Nephron (organoid): ENCODE results near the gene C5orf22.
"Not testable (repeated sequence)": the region's sequence is repeated elsewhere in the genome, so short reads cannot be mapped to it uniquely, and the experiment has no call there.

Experiments
- H3K27ac Mint-ChIP-seq, 3 experiments: 2 replicates each; pipeline ENCODE4 v1.8.0; 2020; ENCODE audit warnings: mixed read lengths in 3 of 3, mild to moderate bottlenecking in 2 of 3, moderate library complexity in 1 of 3
- H3K27me3 Mint-ChIP-seq: 2 replicates; pipeline ENCODE4 v1.8.0; 2021; ENCODE audit warnings: low read depth, mild to moderate bottlenecking, moderate library complexity, mixed read lengths
- H3K36me3 Mint-ChIP-seq: 2 replicates; pipeline ENCODE4 v1.8.0; 2020; ENCODE audit warnings: low read depth, mixed read lengths
- H3K4me1 Mint-ChIP-seq: 2 replicates; pipeline ENCODE4 v1.8.0; 2020; ENCODE audit warnings: mixed read lengths
- H3K4me3 Mint-ChIP-seq, 3 experiments: 2 replicates each; pipeline ENCODE4 v1.8.0; 2020; ENCODE audit warnings: mild to moderate bottlenecking in 3 of 3, mixed read lengths in 3 of 3, moderate library complexity in 2 of 3
- H3K9me3 Mint-ChIP-seq: 2 replicates; pipeline ENCODE4 v1.8.0; 2020; ENCODE audit warnings: mixed read lengths
- CTCF ChIP-seq, 3 experiments: fragments of 200-600 bp; sonication (generic); IDR thresholded peaks; one replicate each; pipeline ENCODE4 v1.5.0; 2021; ENCODE audit warnings: antibody characterized with exemption in 3 of 3; ENCODE audit not compliant: unreplicated experiment in 3 of 3

Gene C5orf22

DNA sequence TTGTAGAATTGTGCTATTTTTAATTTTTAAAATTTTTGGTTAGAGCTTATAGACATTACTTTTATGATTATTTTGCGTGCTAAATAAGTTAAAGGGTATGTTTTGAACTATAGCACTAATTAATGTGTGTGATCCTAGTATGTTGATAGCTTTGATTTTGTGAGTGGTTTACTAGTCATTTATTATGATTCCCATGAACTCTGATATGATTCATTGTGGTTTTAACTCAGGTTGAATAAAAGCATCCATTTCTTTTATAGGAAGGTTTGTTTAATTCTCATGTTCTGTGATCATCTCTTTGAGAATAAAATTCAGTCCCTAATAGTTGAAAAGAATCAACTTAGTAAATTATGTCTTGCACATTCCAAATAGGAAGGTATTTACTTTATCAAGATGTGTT lies 22.5 kb downstream of the C5orf22 start:
- H3K4me3 Mint-ChIP-seq: no peak overlapping the region
- no peaks in the 10 kb centered on the region for H3K9me3 Mint-ChIP-seq
- peaks cover 59% of the 10 kb centered on the region for H3K36me3 Mint-ChIP-seq
- H3K27ac Mint-ChIP-seq: no peak overlapping the region
- no peaks in the 10 kb centered on the region for H3K27me3 Mint-ChIP-seq
- no peaks in the 10 kb centered on the region for H3K4me1 Mint-ChIP-seq
- no peak for TF ChIP-seq CTCF (IDR thresholded peaks at IDR 0.05; ENCODE audit: unreplicated experiment in 3 of 3)

DNA sequence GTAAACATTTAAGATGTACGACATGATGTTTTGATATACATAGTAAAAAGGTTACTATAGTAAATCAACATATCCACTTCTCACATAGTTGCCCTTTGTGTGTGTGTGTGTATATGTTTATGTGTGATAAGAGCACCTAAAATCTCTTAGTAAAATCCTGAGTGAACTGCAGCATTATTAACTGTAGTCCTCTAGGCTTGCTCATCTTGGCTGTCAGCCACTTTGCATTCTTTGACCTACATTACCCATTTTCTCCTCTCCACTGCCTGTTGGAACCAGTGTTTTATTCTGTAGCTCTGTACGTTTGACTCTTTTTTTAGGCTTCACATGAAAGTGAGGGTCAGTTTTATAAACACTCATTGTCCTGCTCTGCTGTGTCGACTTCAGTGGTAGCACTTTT lies 24.4 kb downstream of the C5orf22 start:
- no peak overlapping the region for H3K27ac Mint-ChIP-seq
- H3K9me3 Mint-ChIP-seq: no peaks in the 10 kb centered on the region

GRCh38 chr5:31559942-31560341 lies 27.8 kb downstream of the C5orf22 start:
- peaks cover 19% of the 10 kb centered on the region for H3K36me3 Mint-ChIP-seq
- no peak for TF ChIP-seq CTCF (IDR thresholded peaks at IDR 0.05; ENCODE audit: unreplicated experiment in 3 of 3)
- H3K27ac Mint-ChIP-seq: no peak overlapping the region

More for the DNA sequence above, 24.4 kb downstream of the C5orf22 start:
- peaks cover 50% of the 10 kb centered on the region for H3K36me3 Mint-ChIP-seq
- no peak for TF ChIP-seq CTCF (IDR thresholded peaks at IDR 0.05; ENCODE audit: unreplicated experiment in 3 of 3)
- H3K27me3 Mint-ChIP-seq: no peaks in the 10 kb centered on the region
- no peaks in the 10 kb centered on the region for H3K4me1 Mint-ChIP-seq
- no peak overlapping the region for H3K4me3 Mint-ChIP-seq

GRCh38 chr5:31561946-31562345 lies 29.8 kb downstream of the C5orf22 start:
- H3K36me3 Mint-ChIP-seq: peaks cover 11% of the 10 kb centered on the region
- no peak overlapping the region for H3K4me3 Mint-ChIP-seq
- H3K9me3 Mint-ChIP-seq: peaks cover 18% of the 10 kb centered on the region
- no peak overlapping the region for H3K27ac Mint-ChIP-seq
- H3K4me1 Mint-ChIP-seq: no peaks in the 10 kb centered on the region
- no peak for TF ChIP-seq CTCF (IDR thresholded peaks at IDR 0.05; ENCODE audit: unreplicated experiment in 3 of 3)
- H3K27me3 Mint-ChIP-seq: no peaks in the 10 kb centered on the region

More at GRCh38 chr5:31559942-31560341, 27.8 kb downstream of the C5orf22 start:
- H3K4me1 Mint-ChIP-seq: no peaks in the 10 kb centered on the region
- H3K9me3 Mint-ChIP-seq: peaks cover 6% of the 10 kb centered on the region
- no peaks in the 10 kb centered on the region for H3K27me3 Mint-ChIP-seq
- H3K4me3 Mint-ChIP-seq: no peak overlapping the region

- H3K9me3 Mint-ChIP-seq: peaks cover 18% of the 10 kb centered on the region
- H3K4me3 Mint-ChIP-seq: no peak overlapping the region
- H3K27ac Mint-ChIP-seq: no peak overlapping the region
- TF ChIP-seq CTCF (IDR thresholded peaks at IDR 0.05; ENCODE audit: unreplicated experiment in 3 of 3): no peak
- H3K36me3 Mint-ChIP-seq: peaks cover 8% of the 10 kb centered on the region
- H3K27me3 Mint-ChIP-seq: no peaks in the 10 kb centered on the region
- H3K4me1 Mint-ChIP-seq: no peaks in the 10 kb centered on the region
These were observed 31.1 kb downstream of the C5orf22 start for GRCh38 chr5:31563216-31563615.

DNA sequence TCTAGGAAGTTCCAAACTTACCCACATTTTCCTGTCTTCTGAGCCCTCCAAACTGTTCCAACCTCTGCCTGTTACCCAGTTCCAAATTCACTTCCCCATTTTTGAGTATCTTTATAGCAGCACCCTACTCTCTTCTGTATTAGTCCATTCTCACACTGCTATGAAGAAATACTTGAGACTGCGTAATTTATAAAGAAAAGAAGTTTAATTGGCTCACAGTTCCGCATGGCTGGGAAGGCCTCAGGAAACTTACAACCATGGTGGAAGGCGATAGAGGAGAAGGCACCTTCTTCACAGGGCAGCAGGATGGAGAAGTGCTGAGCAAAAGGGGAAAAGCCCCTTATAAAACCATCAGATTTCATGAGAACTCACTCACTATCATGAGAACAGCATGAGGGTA lies 34.3 kb downstream of the C5orf22 start:
- not testable (repeated sequence) for H3K4me1 Mint-ChIP-seq, H3K4me3 Mint-ChIP-seq, H3K27me3 Mint-ChIP-seq, H3K27ac Mint-ChIP-seq, H3K36me3 Mint-ChIP-seq
- H3K9me3 Mint-ChIP-seq: peaks cover 18% of the 10 kb centered on the region
